Measurements from ENCODE around the gene HLA-DMA. TPM values are rescaled to one million over a fixed set of nuclear protein-coding genes. Genes with fewer than 3 reads are reported as not detected.
"Not testable (repeated sequence)": the region's sequence is repeated elsewhere in the genome, so short reads cannot be mapped to it uniquely, and the experiment has no call there.

The HLA-DMA gene
- total RNA-seq, 1 donor from 2014 or later = 2.1 TPM

GRCh38 chr6:32945108-32945760 is 7.7 kb downstream of the HLA-DMA start:
- Mint-ChIP-seq H3K4me1 (no peaks in the 10 kb centered on the region), H3K4me3 (no peak overlapping the region), H3K36me3 (no peaks in the 10 kb centered on the region), H3K27ac (no peak overlapping the region), H3K9me3 (peaks cover 3% of the 10 kb centered on the region), H3K27me3 (ENCODE audit: low read depth) (peaks cover 30% of the 10 kb centered on the region)
- no peak for DNase-seq (ENCODE audit: low spot score in 2 of 2, unreplicated experiment in 2 of 2)
- no peak for TF ChIP-seq CTCF (IDR thresholded peaks at IDR 0.05; ENCODE audit: unreplicated experiment)

- no peak for DNase-seq (ENCODE audit: low spot score in 2 of 2, unreplicated experiment in 2 of 2)
- no peak for TF ChIP-seq CTCF (IDR thresholded peaks at IDR 0.05; ENCODE audit: unreplicated experiment)
- H3K36me3 Mint-ChIP-seq = no peaks in the 10 kb centered on the region
- no peak overlapping the region for H3K4me3 Mint-ChIP-seq
- peaks cover 38% of the 10 kb centered on the region for H3K27me3 Mint-ChIP-seq (ENCODE audit: low read depth)
- peaks cover 3% of the 10 kb centered on the region for H3K9me3 Mint-ChIP-seq
- no peaks in the 10 kb centered on the region for H3K4me1 Mint-ChIP-seq
- no peak overlapping the region for H3K27ac Mint-ChIP-seq
Observed at GRCh38 chr6:32943864-32944649, 8.8 kb downstream of the HLA-DMA start.

GRCh38 chr6:32942555-32943123 is 10.3 kb downstream of the HLA-DMA start:
- H3K36me3 Mint-ChIP-seq; H3K4me3 Mint-ChIP-seq; H3K27ac Mint-ChIP-seq; H3K4me1 Mint-ChIP-seq; DNase-seq (ENCODE audit: low spot score in 2 of 2, unreplicated experiment in 2 of 2); H3K9me3 Mint-ChIP-seq: not testable (repeated sequence)
- H3K27me3 Mint-ChIP-seq (ENCODE audit: low read depth) = peaks cover 49% of the 10 kb centered on the region

- no peak for TF ChIP-seq CTCF (IDR thresholded peaks at IDR 0.05; ENCODE audit: unreplicated experiment)
- Mint-ChIP-seq H3K27ac (no peak overlapping the region), H3K36me3 (no peaks in the 10 kb centered on the region), H3K9me3 (peaks cover 3% of the 10 kb centered on the region), H3K4me3 (no peak overlapping the region), H3K4me1 (no peaks in the 10 kb centered on the region), H3K27me3 (ENCODE audit: low read depth) (peaks cover 57% of the 10 kb centered on the region)
- DNase-seq (ENCODE audit: low spot score in 2 of 2, unreplicated experiment in 2 of 2) = no peak
Observed at GRCh38 chr6:32941214-32941768, 11.6 kb downstream of the HLA-DMA start.

GRCh38 chr6:32940656-32941213 is 12.2 kb downstream of the HLA-DMA start, which contains the start of gene HLA-DMB:
Gene HLA-DMB, minus strand, starts transcription at chr6:32941028. Its CDS starts 221 bp downstream, at chr6:32940807.
- peaks cover 63% of the 10 kb centered on the region for H3K27me3 Mint-ChIP-seq (ENCODE audit: low read depth)
- H3K36me3 Mint-ChIP-seq = no peaks in the 10 kb centered on the region
- no peak for DNase-seq (ENCODE audit: low spot score in 2 of 2, unreplicated experiment in 2 of 2)
- no peak for TF ChIP-seq CTCF (IDR thresholded peaks at IDR 0.05; ENCODE audit: unreplicated experiment)
- H3K4me1 Mint-ChIP-seq = no peaks in the 10 kb centered on the region
- no peak within 1 kb of the TSS for H3K27ac Mint-ChIP-seq
- H3K4me3 Mint-ChIP-seq = peak within 1 kb of the TSS; percentile 9
- peaks cover 3% of the 10 kb centered on the region for H3K9me3 Mint-ChIP-seq
